GM12874 (cell line): ENCODE data around the gene RNF13.

ENCODE experiments used
- TF ChIP-seq, protein P1 (sequence below): IDR thresholded peaks from 2 replicates; pipeline ENCODE4 v1.5.1; 2011; ENCODE audit warnings: low read depth, mild to moderate bottlenecking, control low read depth, low read length, moderate library complexity; ENCODE audit not compliant: insufficient read depth

RNF13 gene

DNA sequence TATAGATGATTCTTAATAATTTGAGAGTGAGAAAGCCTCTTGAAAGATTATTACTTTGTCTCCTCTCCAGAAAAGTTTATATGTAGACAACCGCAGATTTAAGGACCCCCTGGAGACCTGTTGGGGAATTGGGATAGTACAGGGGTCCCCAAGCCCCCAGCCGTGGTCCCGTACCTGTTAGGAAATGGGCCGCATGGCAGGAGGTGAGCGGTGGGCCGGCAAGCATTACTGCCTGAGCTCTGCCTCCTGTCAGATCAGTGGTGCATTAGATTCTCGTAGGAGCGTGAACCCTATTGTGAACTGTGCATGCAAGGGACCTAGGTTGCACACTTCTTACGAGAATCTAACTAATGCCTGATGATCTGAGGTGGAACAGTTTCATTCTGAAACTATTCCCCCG, 79.4 kb downstream of the RNF13 start:
- TF ChIP-seq, protein P1, sequence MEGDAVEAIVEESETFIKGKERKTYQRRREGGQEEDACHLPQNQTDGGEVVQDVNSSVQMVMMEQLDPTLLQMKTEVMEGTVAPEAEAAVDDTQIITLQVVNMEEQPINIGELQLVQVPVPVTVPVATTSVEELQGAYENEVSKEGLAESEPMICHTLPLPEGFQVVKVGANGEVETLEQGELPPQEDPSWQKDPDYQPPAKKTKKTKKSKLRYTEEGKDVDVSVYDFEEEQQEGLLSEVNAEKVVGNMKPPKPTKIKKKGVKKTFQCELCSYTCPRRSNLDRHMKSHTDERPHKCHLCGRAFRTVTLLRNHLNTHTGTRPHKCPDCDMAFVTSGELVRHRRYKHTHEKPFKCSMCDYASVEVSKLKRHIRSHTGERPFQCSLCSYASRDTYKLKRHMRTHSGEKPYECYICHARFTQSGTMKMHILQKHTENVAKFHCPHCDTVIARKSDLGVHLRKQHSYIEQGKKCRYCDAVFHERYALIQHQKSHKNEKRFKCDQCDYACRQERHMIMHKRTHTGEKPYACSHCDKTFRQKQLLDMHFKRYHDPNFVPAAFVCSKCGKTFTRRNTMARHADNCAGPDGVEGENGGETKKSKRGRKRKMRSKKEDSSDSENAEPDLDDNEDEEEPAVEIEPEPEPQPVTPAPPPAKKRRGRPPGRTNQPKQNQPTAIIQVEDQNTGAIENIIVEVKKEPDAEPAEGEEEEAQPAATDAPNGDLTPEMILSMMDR = no peak

DNA sequence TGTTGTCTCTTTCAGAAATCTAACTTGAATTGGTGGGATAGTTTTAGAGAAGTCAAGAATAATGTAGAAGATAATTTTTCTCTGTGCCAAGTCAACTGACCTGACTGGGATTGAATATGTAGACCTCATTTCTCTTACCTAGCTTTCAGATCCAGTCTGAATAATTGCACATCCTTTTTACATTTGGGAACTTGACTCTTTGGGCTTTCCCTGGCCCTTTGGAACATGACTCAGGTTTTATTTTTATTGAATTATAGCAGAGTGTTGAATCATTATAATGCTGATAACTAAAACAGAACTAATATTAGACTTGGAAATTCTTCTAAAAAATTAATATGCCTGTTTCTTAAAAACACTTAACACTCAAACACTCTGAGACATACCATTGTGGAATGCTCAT, 81.2 kb downstream of the RNF13 start:
- TF ChIP-seq, protein P1 = no peak

DNA sequence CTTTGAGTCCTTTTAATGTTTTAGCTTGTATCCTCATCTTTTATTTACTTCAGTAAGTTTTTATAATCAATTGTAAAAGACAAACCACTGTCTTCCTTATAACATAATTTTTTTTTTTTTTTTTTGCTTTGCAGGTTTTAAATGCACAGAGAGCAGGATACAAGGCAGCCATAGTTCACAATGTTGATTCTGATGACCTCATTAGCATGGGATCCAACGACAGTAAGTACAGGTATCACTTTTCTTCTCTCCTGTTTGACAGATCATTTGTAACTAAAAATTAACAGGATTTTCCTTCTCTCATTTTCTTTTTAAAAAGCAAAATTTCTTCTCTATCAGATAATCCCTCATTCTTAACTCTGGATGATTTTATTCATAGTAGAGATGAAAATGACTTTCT, 82.3 kb downstream of the RNF13 start:
- TF ChIP-seq, protein P1 = no peak

DNA sequence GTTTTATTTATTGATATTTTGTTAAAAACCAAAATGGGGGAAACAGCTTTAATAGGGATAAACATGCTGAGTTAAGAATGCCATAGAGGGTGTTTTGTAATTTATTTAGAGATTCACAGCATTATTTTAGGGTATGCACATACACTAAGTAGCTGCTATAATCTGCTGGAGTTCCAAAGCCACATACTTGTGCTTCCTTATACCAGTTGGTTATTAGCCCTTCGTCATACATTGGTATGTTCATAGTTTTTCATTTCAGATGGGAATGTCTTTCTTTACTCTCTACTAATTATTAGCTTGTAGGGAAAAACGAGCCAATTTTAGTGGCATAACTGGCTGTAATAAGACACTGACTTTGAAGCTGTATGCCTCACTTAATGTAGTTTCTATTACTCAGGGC, 82.8 kb downstream of the RNF13 start:
- TF ChIP-seq, protein P1 = no peak

DNA sequence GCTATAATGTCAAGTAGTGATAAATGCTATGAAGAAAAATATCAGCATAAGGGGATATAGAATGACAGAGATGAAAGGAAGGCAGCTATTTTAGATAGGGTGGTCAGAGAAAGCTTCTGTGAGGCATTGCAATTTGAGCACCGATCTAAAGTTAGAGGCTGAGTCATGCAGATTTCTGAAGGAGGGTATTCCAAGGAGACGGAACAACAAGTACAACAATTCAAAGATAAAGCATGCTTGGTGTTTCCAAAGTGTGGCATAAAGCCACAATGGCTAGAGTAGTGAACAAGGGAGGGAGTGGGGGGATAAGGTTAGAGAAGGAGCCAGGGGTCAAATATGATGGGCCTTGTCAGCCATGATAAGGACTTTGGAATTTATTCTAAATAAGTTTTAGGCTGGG, 85.8 kb downstream of the RNF13 start:
- TF ChIP-seq, protein P1 = no peak

DNA sequence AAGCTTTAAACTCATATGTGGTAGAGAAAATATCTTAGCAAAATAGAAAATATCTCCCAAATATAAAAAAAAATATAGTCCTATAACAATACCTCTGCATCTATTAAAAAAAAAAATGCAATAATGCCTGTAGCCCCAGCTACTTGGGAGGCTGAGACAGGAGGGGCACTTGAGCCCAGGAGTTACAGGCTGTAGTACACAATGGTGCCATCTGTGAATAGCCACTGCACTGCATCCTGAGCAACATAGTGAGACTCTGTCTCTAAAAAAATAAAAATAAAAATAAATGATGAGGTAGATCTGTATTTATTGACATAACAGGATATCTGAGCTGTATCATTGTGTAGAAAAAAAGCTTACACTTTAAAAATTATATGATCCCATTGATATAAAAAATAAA, 87.3 kb downstream of the RNF13 start:
- TF ChIP-seq, protein P1 = no peak

DNA sequence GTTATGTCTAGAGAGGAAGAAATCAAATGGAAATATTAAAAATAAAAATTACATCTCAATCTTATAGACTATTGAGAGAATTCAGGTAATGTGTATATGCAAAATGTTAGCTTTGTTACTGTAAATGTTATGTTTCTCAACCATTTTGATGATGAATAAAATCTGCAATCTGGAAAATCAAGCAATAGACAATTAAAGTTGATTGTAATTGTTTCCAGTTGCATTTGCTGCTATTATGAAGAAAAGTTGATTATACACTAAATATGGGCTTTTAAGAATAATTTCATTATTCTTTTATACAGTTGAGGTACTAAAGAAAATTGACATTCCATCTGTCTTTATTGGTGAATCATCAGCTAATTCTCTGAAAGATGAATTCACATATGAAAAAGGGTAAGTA, 88.8 kb downstream of the RNF13 start:
- TF ChIP-seq, protein P1 = no peak

DNA sequence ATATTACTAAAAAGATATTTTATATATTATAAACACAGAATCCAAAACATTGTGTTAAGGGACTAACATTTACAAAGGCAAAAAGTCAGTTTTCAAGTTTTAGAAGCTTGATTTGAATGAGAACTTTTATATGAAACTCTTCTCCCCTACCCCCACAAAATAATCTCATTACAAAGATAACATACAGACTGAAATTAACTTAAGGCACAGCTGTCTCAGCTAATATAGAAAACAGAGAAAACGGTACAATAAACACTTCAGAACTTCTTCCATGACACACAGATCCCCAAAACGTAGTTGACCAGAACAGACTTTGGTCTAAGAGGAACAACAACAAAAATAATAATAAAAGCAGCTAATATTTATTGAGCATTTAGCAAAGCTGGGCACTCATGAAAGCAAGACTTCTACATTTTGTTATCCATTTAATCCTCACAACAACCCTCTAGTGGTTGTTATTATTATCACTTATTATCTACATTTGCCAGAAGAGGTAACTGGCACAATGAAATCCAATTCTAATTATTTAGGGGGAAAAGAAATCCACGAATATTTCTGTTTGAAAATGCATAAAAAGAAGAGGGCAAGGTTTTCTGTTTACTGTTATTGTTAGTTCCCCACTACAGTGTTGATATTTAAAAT, 89.6 kb downstream of the RNF13 start:
- TF ChIP-seq, protein P1 = no peak
